ENCODE data around the gene COPS2. TPM values are rescaled to one million over a fixed set of nuclear protein-coding genes. Genes with fewer than 3 reads are reported as not detected.

COPS2 gene
- total RNA-seq, 2 experiments from 2014 or later = 131 to 136 TPM

DNA sequence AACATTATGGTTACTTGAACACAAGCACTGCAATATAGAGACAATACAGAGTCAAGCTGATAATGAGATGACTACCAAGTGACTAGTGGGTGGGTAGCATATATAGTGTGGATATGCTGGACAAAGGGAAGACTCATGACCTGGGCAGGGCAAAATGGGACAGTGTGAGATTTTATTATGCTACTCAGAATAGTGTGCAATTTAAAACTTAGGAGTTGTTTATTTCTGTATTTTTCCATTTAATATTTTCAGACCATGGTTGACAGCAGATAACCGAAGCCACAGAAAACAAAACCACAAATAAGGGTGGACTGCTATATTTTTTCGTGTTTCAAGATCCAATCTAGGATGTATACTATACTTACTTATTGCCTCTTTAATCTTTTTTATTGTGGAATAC lies 34.2 kb upstream of the COPS2 start:
- H3K4me1 ChIP-seq (ENCODE audit: insufficient read depth, low read length) = peaks cover 7% of the 10 kb centered on the region
- no peaks in the 10 kb centered on the region for H3K27me3 ChIP-seq (ENCODE audit: control insufficient read depth in 1 of 2, insufficient read depth in 2 of 2, low read length in 2 of 2)
- H3K4me1 Mint-ChIP-seq (ENCODE audit: low read depth) = peaks cover 40% of the 10 kb centered on the region
- no peak overlapping the region for H3K27ac ChIP-seq (ENCODE audit: low read depth in 1 of 2, low read length in 2 of 2)
- no peak overlapping the region for H3K4me3 Mint-ChIP-seq
- H3K27ac Mint-ChIP-seq = no peak overlapping the region
- intact Hi-C loops (cut with DNase I, micrococcal nuclease) = no loop called here
- no peaks in the 10 kb centered on the region for H3K36me3 ChIP-seq (ENCODE audit: insufficient read depth, low read length)
- H3K36me3 Mint-ChIP-seq (ENCODE audit: low read depth) = peaks cover 29% of the 10 kb centered on the region
- TF ChIP-seq, protein P1, sequence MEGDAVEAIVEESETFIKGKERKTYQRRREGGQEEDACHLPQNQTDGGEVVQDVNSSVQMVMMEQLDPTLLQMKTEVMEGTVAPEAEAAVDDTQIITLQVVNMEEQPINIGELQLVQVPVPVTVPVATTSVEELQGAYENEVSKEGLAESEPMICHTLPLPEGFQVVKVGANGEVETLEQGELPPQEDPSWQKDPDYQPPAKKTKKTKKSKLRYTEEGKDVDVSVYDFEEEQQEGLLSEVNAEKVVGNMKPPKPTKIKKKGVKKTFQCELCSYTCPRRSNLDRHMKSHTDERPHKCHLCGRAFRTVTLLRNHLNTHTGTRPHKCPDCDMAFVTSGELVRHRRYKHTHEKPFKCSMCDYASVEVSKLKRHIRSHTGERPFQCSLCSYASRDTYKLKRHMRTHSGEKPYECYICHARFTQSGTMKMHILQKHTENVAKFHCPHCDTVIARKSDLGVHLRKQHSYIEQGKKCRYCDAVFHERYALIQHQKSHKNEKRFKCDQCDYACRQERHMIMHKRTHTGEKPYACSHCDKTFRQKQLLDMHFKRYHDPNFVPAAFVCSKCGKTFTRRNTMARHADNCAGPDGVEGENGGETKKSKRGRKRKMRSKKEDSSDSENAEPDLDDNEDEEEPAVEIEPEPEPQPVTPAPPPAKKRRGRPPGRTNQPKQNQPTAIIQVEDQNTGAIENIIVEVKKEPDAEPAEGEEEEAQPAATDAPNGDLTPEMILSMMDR (IDR thresholded peaks at IDR 0.05) = no peak
- POLR2A ChIA-PET = no interaction called here
- ATAC-seq (ENCODE audit: poor library complexity) (no peak), DNase-seq (no peak)
- CTCF ChIA-PET = no interaction called here
- no peaks in the 10 kb centered on the region for H3K9me3 Mint-ChIP-seq
- no peak overlapping the region for H3K4me3 ChIP-seq (ENCODE audit: low read length)
- no peaks in the 10 kb centered on the region for H3K9me3 ChIP-seq (ENCODE audit: control insufficient read depth in 1 of 2, insufficient read depth in 1 of 2, low read length in 2 of 2)
- no peaks in the 10 kb centered on the region for H3K27me3 Mint-ChIP-seq

DNA sequence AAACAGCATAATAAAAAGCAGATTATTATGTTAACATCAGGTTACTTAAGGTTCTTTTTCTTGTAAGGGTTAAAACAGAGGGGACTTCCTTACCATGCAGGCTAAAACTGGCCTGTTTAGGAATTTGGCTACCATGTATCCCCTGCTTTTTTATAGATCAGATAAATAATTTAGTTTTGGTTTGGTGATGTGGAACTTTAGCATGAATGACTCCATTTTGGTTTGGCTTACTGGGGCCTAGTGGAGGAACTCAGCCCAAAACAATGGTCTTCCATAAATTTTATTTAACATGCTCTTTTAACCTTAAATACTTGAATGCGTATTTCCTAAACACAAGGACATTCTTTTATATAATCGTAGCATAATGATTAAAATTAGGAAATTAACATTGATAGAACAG lies 33.5 kb upstream of the COPS2 start:
- H3K27ac ChIP-seq (ENCODE audit: low read depth in 1 of 2, low read length in 2 of 2) = no peak overlapping the region
- POLR2A ChIA-PET = no interaction called here
- no peaks in the 10 kb centered on the region for H3K27me3 Mint-ChIP-seq
- intact Hi-C loops (cut with DNase I, micrococcal nuclease) = no loop called here
- H3K4me1 Mint-ChIP-seq (ENCODE audit: low read depth) = peaks cover 40% of the 10 kb centered on the region
- H3K36me3 Mint-ChIP-seq (ENCODE audit: low read depth) = peaks cover 36% of the 10 kb centered on the region
- no peak for DNase-seq
- no peaks in the 10 kb centered on the region for H3K36me3 ChIP-seq (ENCODE audit: insufficient read depth, low read length)
- CTCF ChIA-PET = no interaction called here
- no peak overlapping the region for H3K4me3 ChIP-seq (ENCODE audit: low read length)
- H3K4me3 Mint-ChIP-seq = no peak overlapping the region
- TF ChIP-seq, protein P1 (IDR thresholded peaks at IDR 0.05) = no peak
- no peaks in the 10 kb centered on the region for H3K27me3 ChIP-seq (ENCODE audit: control insufficient read depth in 1 of 2, insufficient read depth in 2 of 2, low read length in 2 of 2)
- H3K9me3 Mint-ChIP-seq = no peaks in the 10 kb centered on the region
- H3K27ac Mint-ChIP-seq = no peak overlapping the region
- H3K4me1 ChIP-seq (ENCODE audit: insufficient read depth, low read length) = peaks cover 7% of the 10 kb centered on the region
- ATAC-seq (ENCODE audit: poor library complexity) = no peak
- H3K9me3 ChIP-seq (ENCODE audit: control insufficient read depth in 1 of 2, insufficient read depth in 1 of 2, low read length in 2 of 2) = no peaks in the 10 kb centered on the region

GRCh38 chr15:49187549-49188245 lies 32.3 kb upstream of the COPS2 start:
- peaks cover 7% of the 10 kb centered on the region for H3K4me1 ChIP-seq (ENCODE audit: insufficient read depth, low read length)
- TF ChIP-seq, protein P1 (IDR thresholded peaks at IDR 0.05) = no peak
- no peak for ATAC-seq (ENCODE audit: poor library complexity)
- peaks cover 36% of the 10 kb centered on the region for H3K4me1 Mint-ChIP-seq (ENCODE audit: low read depth)
- no peaks in the 10 kb centered on the region for H3K9me3 Mint-ChIP-seq
- H3K27ac Mint-ChIP-seq = no peak overlapping the region
- H3K9me3 ChIP-seq (ENCODE audit: control insufficient read depth in 1 of 2, insufficient read depth in 1 of 2, low read length in 2 of 2) = no peaks in the 10 kb centered on the region
- no peaks in the 10 kb centered on the region for H3K27me3 ChIP-seq (ENCODE audit: control insufficient read depth in 1 of 2, insufficient read depth in 2 of 2, low read length in 2 of 2)
- H3K36me3 ChIP-seq (ENCODE audit: insufficient read depth, low read length) = no peaks in the 10 kb centered on the region
- H3K27me3 Mint-ChIP-seq = no peaks in the 10 kb centered on the region
- intact Hi-C loops (cut with DNase I, micrococcal nuclease) = no loop called here
- DNase-seq = no peak
- H3K4me3 Mint-ChIP-seq = no peak overlapping the region
- ChIA-PET POLR2A (no interaction called here), CTCF (no interaction called here)
- peaks cover 39% of the 10 kb centered on the region for H3K36me3 Mint-ChIP-seq (ENCODE audit: low read depth)
- H3K4me3 ChIP-seq (ENCODE audit: low read length) = no peak overlapping the region
- H3K27ac ChIP-seq (ENCODE audit: low read depth in 1 of 2, low read length in 2 of 2) = no peak overlapping the region
